SH-SY5Y (cell line): ENCODE measurements around the gene CTDP1.

Experiments
- GATA2 ChIP-seq: IDR thresholded peaks from 2 replicates; pipeline ENCODE4 v1.6.1; 2011; ENCODE audit warnings: mild to moderate bottlenecking, low read depth, low read length
- GATA3 ChIP-seq: IDR thresholded peaks from 2 replicates; pipeline ENCODE4 v1.6.1; 2011; ENCODE audit warnings: low read depth, mild to moderate bottlenecking, low read length, moderate library complexity

GRCh38 chr18:79643054-79643984 lies 36.3 kb upstream of the CTDP1 start:
- TF ChIP-seq GATA2 (no peak), GATA3 (no peak)
